PC-3 (cell line): ENCODE measurements around the gene LRBA.

Experiments
- EZH2phosphoT487 ChIP-seq: fragments of 300-600 bp; sonication (generic); IDR thresholded peaks from 2 replicates; pipeline ENCODE4 v1.6.1; 2018; ENCODE audit warnings: mild to moderate bottlenecking, antibody characterized with exemption, low read length, borderline replicate concordance
- TF ChIP-seq, protein P1 (sequence below): fragments of 300-600 bp; sonication (generic); conservative IDR thresholded peaks from 2 replicates; pipeline ENCODE4 v1.5.1; 2017; ENCODE audit warnings: antibody characterized with exemption, low read depth, mild to moderate bottlenecking, low read length

- TF ChIP-seq, protein P1, sequence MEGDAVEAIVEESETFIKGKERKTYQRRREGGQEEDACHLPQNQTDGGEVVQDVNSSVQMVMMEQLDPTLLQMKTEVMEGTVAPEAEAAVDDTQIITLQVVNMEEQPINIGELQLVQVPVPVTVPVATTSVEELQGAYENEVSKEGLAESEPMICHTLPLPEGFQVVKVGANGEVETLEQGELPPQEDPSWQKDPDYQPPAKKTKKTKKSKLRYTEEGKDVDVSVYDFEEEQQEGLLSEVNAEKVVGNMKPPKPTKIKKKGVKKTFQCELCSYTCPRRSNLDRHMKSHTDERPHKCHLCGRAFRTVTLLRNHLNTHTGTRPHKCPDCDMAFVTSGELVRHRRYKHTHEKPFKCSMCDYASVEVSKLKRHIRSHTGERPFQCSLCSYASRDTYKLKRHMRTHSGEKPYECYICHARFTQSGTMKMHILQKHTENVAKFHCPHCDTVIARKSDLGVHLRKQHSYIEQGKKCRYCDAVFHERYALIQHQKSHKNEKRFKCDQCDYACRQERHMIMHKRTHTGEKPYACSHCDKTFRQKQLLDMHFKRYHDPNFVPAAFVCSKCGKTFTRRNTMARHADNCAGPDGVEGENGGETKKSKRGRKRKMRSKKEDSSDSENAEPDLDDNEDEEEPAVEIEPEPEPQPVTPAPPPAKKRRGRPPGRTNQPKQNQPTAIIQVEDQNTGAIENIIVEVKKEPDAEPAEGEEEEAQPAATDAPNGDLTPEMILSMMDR: no peak
- TF ChIP-seq EZH2phosphoT487: no peak
These were observed 621.0 kb downstream of the LRBA start for GRCh38 chr4:150394046-150394445.
